HepG2 (cell line): ENCODE data around the gene SLC6A9. TPM values are rescaled to one million over a fixed set of nuclear protein-coding genes. Genes with fewer than 3 reads are reported as not detected.

Experiments used
- ATAC-seq: fragments of 200-7000 bp; cut with Tn5 transposase; 3 replicates; pipeline ENCODE4 v1.9.1; 2020; ENCODE audit warnings: mild to moderate bottlenecking, moderate library complexity
- BruUV-seq: library from RNA; stranded (reverse); fragments of 400-500 nt; replicated peaks from 2 replicates; lab custom pipeline; 2021; lab: Mats Ljungman, UMichigan
- CTCF ChIA-PET: fragments of 300-600 bp; formaldehyde crosslinking; extraction: SDS; loops from one replicate; lab custom pipeline; 2021; ENCODE audit warnings: low total read pairs, inconsistent platforms, low intra/inter-chr PET ratio; lab: Yijun Ruan, JAX
- POLR2A ChIA-PET: fragments of 350-600 bp; sonication (Branson Sonifier 250); formaldehyde crosslinking; loops from one replicate; lab custom pipeline; 2020; ENCODE audit warnings: antibody characterized with exemption, inconsistent platforms; lab: Yijun Ruan, JAX
- DNase-seq: peaks from one replicate; pipeline ENCODE4 v3.0.0-alpha.2; 2015; ENCODE audit warnings: low spot score
- FAIRE-seq: peaks from 3 replicates; lab custom pipeline; 2011; peaks lifted over from hg19 to GRCh38; lab: Jason Lieb, UNC
- H2AFZ ChIP-seq: one replicate; pipeline ENCODE4 v1.6.1; 2011; ENCODE audit warnings: low read length, inconsistent platforms
- H3K27ac ChIP-seq: fragments of 300-600 bp; 3 replicates; pipeline ENCODE4 v1.8.0; 2011; ENCODE audit warnings: mixed run types, mild to moderate bottlenecking, mixed read lengths, low read length, inconsistent platforms; ENCODE audit not compliant: insufficient read depth; ENCODE audit errors: extremely low read length
- H3K27me3 ChIP-seq, 2 experiments: fragments of 200-600 bp in 1 of 2; 2 replicates in 1 of 2; 3 replicates in 1 of 2; pipeline versions ENCODE4 v1.6.0 to v1.8.0; 2011; ENCODE audit warnings: low read length in 2 of 2, mild to moderate bottlenecking in 2 of 2, moderate library complexity in 2 of 2, inconsistent platforms in 1 of 2; ENCODE audit not compliant: insufficient read depth in 2 of 2, control insufficient read depth in 1 of 2
- H3K36me3 ChIP-seq, 2 experiments: fragments of 200-600 bp in 1 of 2; replicated peaks in 1 of 2; 2 replicates in 1 of 2; 3 replicates in 1 of 2; pipeline versions ENCODE4 v1.5.1 to v1.8.0; 2011; ENCODE audit warnings: low read length in 2 of 2, inconsistent platforms in 1 of 2; ENCODE audit not compliant: insufficient read depth in 2 of 2, control insufficient read depth in 1 of 2
- H3K4me1 ChIP-seq: 2 replicates; pipeline ENCODE4 v1.5.1; 2012; ENCODE audit warnings: low read length, inconsistent platforms; ENCODE audit not compliant: insufficient read depth
- H3K4me2 ChIP-seq: 2 replicates; pipeline ENCODE4 v1.6.0; 2011; ENCODE audit warnings: low read depth, low read length, inconsistent platforms
- H3K4me3 ChIP-seq, 3 experiments: fragments of 200-600 bp in 1 of 3; sonication (generic), shearing (Covaris generic) in 1 of 3; replicated peaks in 1 of 3; 2 replicates each; pipeline ENCODE4 v1.5.1; 2011 to 2016; ENCODE audit warnings: low read length in 3 of 3, inconsistent platforms in 2 of 3, low read depth in 2 of 3, mild to moderate bottlenecking in 2 of 3, control low read depth in 1 of 3, mixed read lengths in 1 of 3; ENCODE audit not compliant: insufficient read depth in 1 of 3
- H3K79me2 ChIP-seq: one replicate; pipeline ENCODE4 v1.6.1; 2011; ENCODE audit warnings: low read length, inconsistent platforms; ENCODE audit not compliant: insufficient read depth
- H3K9ac ChIP-seq: 2 replicates; pipeline ENCODE4 v1.6.0; 2011; ENCODE audit warnings: mild to moderate bottlenecking, low read depth, low read length, inconsistent platforms; ENCODE audit not compliant: insufficient read depth
- H3K9me3 ChIP-seq: 2 replicates; pipeline ENCODE4 v1.5.1; 2012; ENCODE audit warnings: mild to moderate bottlenecking, low read length
- H4K20me1 ChIP-seq: 2 replicates; pipeline ENCODE4 v1.6.0; 2011; ENCODE audit warnings: inconsistent platforms, mild to moderate bottlenecking, low read length, moderate library complexity; ENCODE audit not compliant: insufficient read depth
- BORCS8-MEF2B ChIP-seq: sonication (generic); formaldehyde crosslinking; IDR thresholded peaks from 2 replicates; pipeline ENCODE4 v1.8.0; 2022; ENCODE audit warnings: mild to moderate bottlenecking, missing genetic modification reagents
- ETV6 ChIP-seq: sonication (generic); formaldehyde crosslinking; conservative IDR thresholded peaks from 2 replicates; pipeline ENCODE4 v1.4.0; 2020; ENCODE audit warnings: missing genetic modification reagents
- JUNB ChIP-seq: sonication (generic); formaldehyde crosslinking; IDR thresholded peaks from 2 replicates; pipeline ENCODE4 v1.8.0; 2022; ENCODE audit warnings: missing genetic modification reagents, mild to moderate bottlenecking, borderline replicate concordance
- KDM5A ChIP-seq: fragments of 200-600 bp; sonication (generic); IDR thresholded peaks from 2 replicates; pipeline ENCODE4 v1.7.0; 2018; ENCODE audit warnings: antibody characterized with exemption, mild to moderate bottlenecking, low read length, borderline replicate concordance
- PHF21A ChIP-seq: sonication (generic); formaldehyde crosslinking; IDR thresholded peaks from 2 replicates; pipeline ENCODE4 v1.5.0; 2020; ENCODE audit warnings: mild to moderate bottlenecking, missing genetic modification reagents
- REL ChIP-seq: sonication (generic); formaldehyde crosslinking; conservative IDR thresholded peaks from 2 replicates; pipeline ENCODE4 v1.8.0; 2022; ENCODE audit warnings: mild to moderate bottlenecking, missing genetic modification reagents, moderate library complexity
- SATB2 ChIP-seq: sonication (generic); formaldehyde crosslinking; IDR thresholded peaks from 2 replicates; pipeline ENCODE4 v1.5.0; 2020; ENCODE audit warnings: missing genetic modification reagents
- SRF ChIP-seq: IDR thresholded peaks from 2 replicates; pipeline ENCODE4 v1.6.1; 2011; ENCODE audit warnings: mild to moderate bottlenecking, low read depth, low read length, moderate library complexity
- ZNF121 ChIP-seq: sonication (generic); formaldehyde crosslinking; IDR thresholded peaks from 2 replicates; pipeline ENCODE4 v1.5.0; 2020; ENCODE audit warnings: mild to moderate bottlenecking, missing genetic modification reagents
- ZNF17 ChIP-seq: sonication (generic); formaldehyde crosslinking; IDR thresholded peaks from 2 replicates; pipeline ENCODE4 v1.5.0; 2020; ENCODE audit warnings: mild to moderate bottlenecking, missing genetic modification reagents
- ZNF180 ChIP-seq: sonication (generic); formaldehyde crosslinking; IDR thresholded peaks from 2 replicates; pipeline ENCODE4 v1.4.0; 2020; ENCODE audit warnings: low read depth, missing genetic modification reagents, borderline replicate concordance
- ZNF382 ChIP-seq: sonication (generic); formaldehyde crosslinking; IDR thresholded peaks from 2 replicates; pipeline ENCODE4 v1.5.0; 2020; ENCODE audit warnings: missing genetic modification reagents, mild to moderate bottlenecking, borderline replicate concordance
- ZNF660 ChIP-seq: sonication (generic); formaldehyde crosslinking; IDR thresholded peaks from 2 replicates; pipeline ENCODE4 v1.5.1; 2020; ENCODE audit warnings: mild to moderate bottlenecking, low read depth, missing genetic modification reagents, borderline replicate concordance
- ZNF746 ChIP-seq: sonication (generic); formaldehyde crosslinking; IDR thresholded peaks from 2 replicates; pipeline ENCODE4 v1.8.0; 2022; ENCODE audit warnings: mild to moderate bottlenecking, missing genetic modification reagents
- ZNF75D ChIP-seq: sonication (generic); formaldehyde crosslinking; IDR thresholded peaks from 2 replicates; pipeline ENCODE4 v1.8.1; 2023; ENCODE audit warnings: missing genetic modification reagents, mild to moderate bottlenecking, borderline replicate concordance
- WGBS: methylation state at CpG from one replicate; pipeline ENCODE4 v1.1.6; 2017; ENCODE audit warnings: low lambda C conversion rate; 5-methylcytosine and 5-hydroxymethylcytosine counted together
- in situ Hi-C: cut with HindIII; loops from 2 replicates; pipeline ENCODE4 v1.10.0; 2017; ENCODE audit warnings: low pct_unique_long_range_greater_than_20kb; ENCODE audit not compliant: extremely low pct_ligation_motif_present
- intact Hi-C: fragments of 100-400 bp; cut with micrococcal nuclease; formaldehyde crosslinking; loops from one replicate; pipeline ENCODE4 v1.10.0; 2022; ENCODE audit not compliant: unreplicated experiment
- polyA plus RNA-seq, 8 experiments: library from polyadenylated mRNA; depleted of rRNA in 3 of 8; stranded (reverse) in 7 of 8; unstranded in 1 of 8; fragments of >200 nt; fragmentation: Illumina TruSeq in 4 of 8; extraction: Trizol in 4 of 8; gene quantifications; 2 replicates each; pipeline versions ENCODE4 v1.2.1 to v1.2.3, GENCODE V29; 2011 to 2016; ENCODE audit warnings: low read depth in 4 of 8, missing spikeins in 1 of 8, mixed read lengths in 1 of 8; ENCODE audit not compliant: insufficient read depth in 1 of 8
- total RNA-seq, 5 experiments: library from RNA; depleted of rRNA; stranded (reverse); fragments of >200 nt; fragmentation: Illumina TruSeq; extraction: Trizol; gene quantifications; 2 replicates each; pipeline ENCODE4 v1.2.3, GENCODE V29; 2016; ENCODE audit warnings: low read depth in 1 of 5
- TF ChIP-seq, protein P1 (sequence below): sonication (generic); formaldehyde crosslinking; IDR thresholded peaks from 2 replicates; pipeline ENCODE4 v1.4.0; 2020; ENCODE audit warnings: missing genetic modification reagents
- TF ChIP-seq, protein P2 (sequence below): IDR thresholded peaks from 2 replicates; pipeline ENCODE4 v1.6.1; 2018; ENCODE audit warnings: missing genetic modification reagents, mild to moderate bottlenecking, missing compliant biosample characterization
- TF ChIP-seq, protein P3 (sequence below): sonication (generic); formaldehyde crosslinking; IDR thresholded peaks from 2 replicates; pipeline ENCODE4 v1.4.0; 2020; ENCODE audit warnings: low read depth, missing genetic modification reagents

The SLC6A9 gene
- total and polyA plus RNA-seq, 2 of the 13 experiments (the other 11 are each of a cell fraction or from before 2014, with no cell fraction given), result 8.5 to 9.9 TPM

DNA sequence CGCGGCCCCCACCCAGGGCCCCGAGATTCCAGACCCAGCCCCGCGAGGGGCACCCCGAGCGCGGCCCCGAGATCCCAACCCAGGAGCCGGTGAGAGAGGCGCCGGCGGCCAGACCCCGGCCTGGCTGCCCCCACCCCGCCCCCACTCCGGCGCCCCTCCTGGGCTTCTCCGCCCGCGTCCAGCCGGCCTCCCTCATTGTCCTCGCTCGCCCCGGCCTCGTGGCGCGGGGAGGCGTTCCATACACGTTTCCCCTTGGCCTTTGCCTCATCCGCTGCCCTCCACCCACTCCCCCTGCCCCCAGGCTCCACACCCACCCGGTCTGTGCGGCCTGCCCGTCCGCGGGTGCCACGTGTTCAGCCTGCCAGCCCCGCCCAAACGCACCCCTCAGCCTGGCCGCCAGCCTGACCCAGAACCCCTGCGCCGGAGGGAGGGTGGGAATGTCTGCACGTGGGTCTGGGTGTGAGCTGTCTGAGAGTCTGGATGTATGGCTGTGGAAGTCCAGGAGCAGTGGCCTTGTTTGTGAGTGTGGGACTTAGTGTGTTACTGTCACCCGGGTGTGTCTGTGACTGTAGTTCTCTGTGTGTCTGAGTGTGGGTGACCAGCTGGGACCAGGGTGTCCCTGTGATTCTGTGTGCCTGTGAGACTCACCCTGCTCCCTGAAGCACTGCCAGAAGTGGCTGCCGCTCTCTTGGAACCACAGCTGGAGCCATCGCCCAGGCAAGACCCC, 51.6 kb downstream of the SLC6A9 start:
- DNase-seq, result peak; percentile 37
- POLR2A ChIA-PET, result interaction anchor here (0.5 to 1.3 kb wide), 3 partner anchors 12 to 324 kb away, joined by 3 to 8 read pairs (median 3); partner anchors contain the start of gene SLC6A9
- H3K4me1 ChIP-seq, result peaks cover 71% of the 10 kb centered on the region
- in situ Hi-C loops, result no loop called here
- CTCF ChIA-PET, result no interaction called here
- intact Hi-C loops, result no loop called here
- H3K4me2 ChIP-seq, result peak overlapping the region; percentile 91
- ATAC-seq, result peak; percentile 10
- no peak overlapping the region for H2AFZ ChIP-seq
- H3K36me3 ChIP-seq, result peaks cover 15 to 39% of the 10 kb centered on the region in 2 experiments
- H3K27me3 ChIP-seq, result no peaks in the 10 kb centered on the region
- 1% methylated on average over 10 of the region's 45 CpGs for WGBS
- H3K9ac ChIP-seq, result peak overlapping the region; percentile 76
- BruUV-seq, result TSS peak; percentile 38
- H3K9me3 ChIP-seq, result no peaks in the 10 kb centered on the region
- peak overlapping the region; percentile 62 to 87 (median 84) for H3K4me3 ChIP-seq
- peaks cover 4% of the 10 kb centered on the region; the same call in 1 of the 2 replicates for H4K20me1 ChIP-seq
- peak; percentile 12 for FAIRE-seq
- H3K27ac ChIP-seq, result peak overlapping the region; percentile 83
- H3K79me2 ChIP-seq, result peaks cover 55% of the 10 kb centered on the region
- TF ChIP-seq SRF, result no peak
- TF ChIP-seq, protein P1, sequence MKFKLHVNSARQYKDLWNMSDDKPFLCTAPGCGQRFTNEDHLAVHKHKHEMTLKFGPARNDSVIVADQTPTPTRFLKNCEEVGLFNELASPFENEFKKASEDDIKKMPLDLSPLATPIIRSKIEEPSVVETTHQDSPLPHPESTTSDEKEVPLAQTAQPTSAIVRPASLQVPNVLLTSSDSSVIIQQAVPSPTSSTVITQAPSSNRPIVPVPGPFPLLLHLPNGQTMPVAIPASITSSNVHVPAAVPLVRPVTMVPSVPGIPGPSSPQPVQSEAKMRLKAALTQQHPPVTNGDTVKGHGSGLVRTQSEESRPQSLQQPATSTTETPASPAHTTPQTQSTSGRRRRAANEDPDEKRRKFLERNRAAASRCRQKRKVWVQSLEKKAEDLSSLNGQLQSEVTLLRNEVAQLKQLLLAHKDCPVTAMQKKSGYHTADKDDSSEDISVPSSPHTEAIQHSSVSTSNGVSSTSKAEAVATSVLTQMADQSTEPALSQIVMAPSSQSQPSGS (CRISPR knock-in tag), result no peak
- peak; percentile 43; the same call in 1 of the 2 replicates for TF ChIP-seq BORCS8-MEF2B (CRISPR knock-in tag)
- TF ChIP-seq REL (CRISPR knock-in tag), result no peak
- TF ChIP-seq KDM5A, result no peak
- TF ChIP-seq ZNF17 (CRISPR knock-in tag), result no peak
- TF ChIP-seq ZNF382 (CRISPR knock-in tag), result no peak
- TF ChIP-seq ZNF746 (CRISPR knock-in tag), result no peak
- TF ChIP-seq, protein P2, sequence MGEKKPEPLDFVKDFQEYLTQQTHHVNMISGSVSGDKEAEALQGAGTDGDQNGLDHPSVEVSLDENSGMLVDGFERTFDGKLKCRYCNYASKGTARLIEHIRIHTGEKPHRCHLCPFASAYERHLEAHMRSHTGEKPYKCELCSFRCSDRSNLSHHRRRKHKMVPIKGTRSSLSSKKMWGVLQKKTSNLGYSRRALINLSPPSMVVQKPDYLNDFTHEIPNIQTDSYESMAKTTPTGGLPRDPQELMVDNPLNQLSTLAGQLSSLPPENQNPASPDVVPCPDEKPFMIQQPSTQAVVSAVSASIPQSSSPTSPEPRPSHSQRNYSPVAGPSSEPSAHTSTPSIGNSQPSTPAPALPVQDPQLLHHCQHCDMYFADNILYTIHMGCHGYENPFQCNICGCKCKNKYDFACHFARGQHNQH (CRISPR knock-in tag), result peak; percentile 26; the same call in 1 of the 2 replicates
- TF ChIP-seq ZNF660, result 0 out of 2 replicates have a peak, but pooled peaks have one; percentile 59
- TF ChIP-seq SATB2 (CRISPR knock-in tag), result no peak
- TF ChIP-seq JUNB (CRISPR knock-in tag), result no peak
- TF ChIP-seq, protein P3, sequence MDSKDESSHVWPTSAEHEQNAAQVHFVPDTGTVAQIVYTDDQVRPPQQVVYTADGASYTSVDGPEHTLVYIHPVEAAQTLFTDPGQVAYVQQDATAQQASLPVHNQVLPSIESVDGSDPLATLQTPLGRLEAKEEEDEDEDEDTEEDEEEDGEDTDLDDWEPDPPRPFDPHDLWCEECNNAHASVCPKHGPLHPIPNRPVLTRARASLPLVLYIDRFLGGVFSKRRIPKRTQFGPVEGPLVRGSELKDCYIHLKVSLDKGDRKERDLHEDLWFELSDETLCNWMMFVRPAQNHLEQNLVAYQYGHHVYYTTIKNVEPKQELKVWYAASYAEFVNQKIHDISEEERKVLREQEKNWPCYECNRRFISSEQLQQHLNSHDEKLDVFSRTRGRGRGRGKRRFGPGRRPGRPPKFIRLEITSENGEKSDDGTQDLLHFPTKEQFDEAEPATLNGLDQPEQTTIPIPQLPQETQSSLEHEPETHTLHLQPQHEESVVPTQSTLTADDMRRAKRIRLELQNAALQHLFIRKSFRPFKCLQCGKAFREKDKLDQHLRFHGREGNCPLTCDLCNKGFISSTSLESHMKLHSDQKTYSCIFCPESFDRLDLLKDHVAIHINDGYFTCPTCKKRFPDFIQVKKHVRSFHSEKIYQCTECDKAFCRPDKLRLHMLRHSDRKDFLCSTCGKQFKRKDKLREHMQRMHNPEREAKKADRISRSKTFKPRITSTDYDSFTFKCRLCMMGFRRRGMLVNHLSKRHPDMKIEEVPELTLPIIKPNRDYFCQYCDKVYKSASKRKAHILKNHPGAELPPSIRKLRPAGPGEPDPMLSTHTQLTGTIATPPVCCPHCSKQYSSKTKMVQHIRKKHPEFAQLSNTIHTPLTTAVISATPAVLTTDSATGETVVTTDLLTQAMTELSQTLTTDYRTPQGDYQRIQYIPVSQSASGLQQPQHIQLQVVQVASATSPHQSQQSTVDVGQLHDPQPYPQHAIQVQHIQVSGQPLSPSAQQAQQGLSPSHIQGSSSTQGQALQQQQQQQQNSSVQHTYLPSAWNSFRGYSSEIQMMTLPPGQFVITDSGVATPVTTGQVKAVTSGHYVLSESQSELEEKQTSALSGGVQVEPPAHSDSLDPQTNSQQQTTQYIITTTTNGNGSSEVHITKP (CRISPR knock-in tag), result no peak
- TF ChIP-seq ZNF75D (CRISPR knock-in tag), result no peak
- TF ChIP-seq ZNF121 (CRISPR knock-in tag), result no peak
- TF ChIP-seq ETV6 (CRISPR knock-in tag), result no peak
- peak; percentile 54; the same call in 1 of the 2 replicates for TF ChIP-seq PHF21A (CRISPR knock-in tag)
- no peak for TF ChIP-seq ZNF180 (CRISPR knock-in tag)
